HEK293 (cell line): ENCODE measurements around the gene ANO2.

Experiments used
- CTCF ChIA-PET: fragments of 350-600 bp; formaldehyde crosslinking; extraction: SDS; loops from one replicate; lab custom pipeline; 2021; ENCODE audit warnings: antibody characterized with exemption; lab: Yijun Ruan, JAX
- POLR2A ChIA-PET: fragments of 300-600 bp; formaldehyde crosslinking; extraction: SDS; loops from one replicate; lab custom pipeline; 2020; ENCODE audit warnings: antibody characterized with exemption, inconsistent platforms; lab: Yijun Ruan, JAX
- H3K27ac ChIP-seq: fragments of 200-500 bp; sonication (Bioruptor generic); 2 replicates; pipeline ENCODE4 v1.5.1; 2014; ENCODE audit warnings: low read depth, low read length, control low read depth, inconsistent platforms; ENCODE audit errors: extremely low read depth
- H3K36me3 ChIP-seq, 2 experiments: fragments of 200-500 bp in 1 of 2; sonication (Bioruptor generic) in 1 of 2; 1 replicate in 1 of 2; 2 replicates in 1 of 2; pipeline ENCODE4 v1.5.1; 2014 to 2017; ENCODE audit warnings: inconsistent platforms in 2 of 2, low read length in 2 of 2; ENCODE audit not compliant: control insufficient read depth in 2 of 2, insufficient read depth in 1 of 2
- H3K4me1 ChIP-seq: fragments of 200-500 bp; sonication (Bioruptor generic); 2 replicates; pipeline ENCODE4 v1.5.1; 2014; ENCODE audit warnings: mild to moderate bottlenecking, low read length, inconsistent platforms; ENCODE audit not compliant: control insufficient read depth, insufficient read depth
- H3K4me3 ChIP-seq: 2 replicates; pipeline ENCODE4 v1.5.1; 2011; ENCODE audit warnings: low read depth, mild to moderate bottlenecking, control low read depth, low read length, moderate library complexity
- H3K9me3 ChIP-seq: fragments of 200-500 bp; sonication (Bioruptor generic); 2 replicates; pipeline ENCODE4 v1.5.1; 2014; ENCODE audit warnings: low read depth, low read length, inconsistent platforms; ENCODE audit not compliant: control insufficient read depth, insufficient read depth
- AEBP2 ChIP-seq: fragments of 450-650 bp; formaldehyde crosslinking; IDR thresholded peaks from 2 replicates; pipeline ENCODE4 v1.5.1; 2016; ENCODE audit warnings: missing biosample characterization, missing genetic modification characterization, borderline replicate concordance
- BCL11B ChIP-seq: fragments of 450-650 bp; formaldehyde crosslinking; IDR thresholded peaks from 2 replicates; pipeline ENCODE4 v1.5.1; 2016; ENCODE audit warnings: low read depth, missing biosample characterization, missing genetic modification characterization
- GLIS2 ChIP-seq: fragments of 450-650 bp; formaldehyde crosslinking; IDR thresholded peaks from 2 replicates; pipeline ENCODE4 v1.5.1; 2016; ENCODE audit warnings: missing biosample characterization, missing genetic modification characterization
- KLF9 ChIP-seq: fragments of 450-650 bp; formaldehyde crosslinking; IDR thresholded peaks from 2 replicates; pipeline ENCODE4 v1.5.1; 2016; ENCODE audit warnings: missing biosample characterization, missing genetic modification characterization, low read depth
- MEIS1 ChIP-seq: sonication (generic); formaldehyde crosslinking; IDR thresholded peaks from 2 replicates; pipeline ENCODE4 v1.8.1; 2022; ENCODE audit warnings: missing genetic modification reagents, mild to moderate bottlenecking, borderline replicate concordance
- SCRT2 ChIP-seq: fragments of 450-650 bp; formaldehyde crosslinking; IDR thresholded peaks from 2 replicates; pipeline ENCODE4 v1.5.1; 2016; ENCODE audit warnings: missing biosample characterization, missing genetic modification characterization
- SETDB1 ChIP-seq: IDR thresholded peaks from one replicate; pipeline ENCODE4 v1.6.1; 2017; ENCODE audit warnings: mild to moderate bottlenecking, low read length, moderate library complexity, mixed read lengths; ENCODE audit not compliant: insufficient read length
- SP3 ChIP-seq: fragments of 450-650 bp; formaldehyde crosslinking; IDR thresholded peaks from 2 replicates; pipeline ENCODE4 v1.5.1; 2016; ENCODE audit warnings: missing biosample characterization, missing genetic modification characterization
- WT1 ChIP-seq: fragments of 450-650 bp; formaldehyde crosslinking; IDR thresholded peaks from 2 replicates; pipeline ENCODE4 v1.5.1; 2016; ENCODE audit warnings: missing biosample characterization, missing genetic modification characterization
- ZBTB21 ChIP-seq: fragments of 450-650 bp; formaldehyde crosslinking; IDR thresholded peaks from 2 replicates; pipeline ENCODE4 v1.5.1; 2017; ENCODE audit warnings: missing biosample characterization, missing genetic modification characterization
- ZBTB7A ChIP-seq: fragments of 450-650 bp; formaldehyde crosslinking; IDR thresholded peaks from 2 replicates; pipeline ENCODE4 v1.5.1; 2016; ENCODE audit warnings: low read depth, missing biosample characterization, missing genetic modification characterization
- ZNF112 ChIP-seq: fragments of 450-650 bp; formaldehyde crosslinking; IDR thresholded peaks from 2 replicates; pipeline ENCODE4 v1.5.0; 2017; ENCODE audit warnings: missing biosample characterization, missing genetic modification characterization
- ZNF138 ChIP-seq: fragments of 450-650 bp; formaldehyde crosslinking; IDR thresholded peaks from 2 replicates; pipeline ENCODE4 v1.5.1; 2016; ENCODE audit warnings: missing biosample characterization, missing genetic modification characterization, borderline replicate concordance
- ZNF16 ChIP-seq: fragments of 450-650 bp; formaldehyde crosslinking; IDR thresholded peaks from 2 replicates; pipeline ENCODE4 v1.5.1; 2016; ENCODE audit warnings: low read depth, missing biosample characterization, missing genetic modification characterization
- ZNF174 ChIP-seq: fragments of 450-650 bp; formaldehyde crosslinking; IDR thresholded peaks from 2 replicates; pipeline ENCODE4 v1.5.0; 2017; ENCODE audit warnings: missing biosample characterization, mild to moderate bottlenecking, missing genetic modification characterization
- ZNF280D ChIP-seq: fragments of 450-650 bp; formaldehyde crosslinking; IDR thresholded peaks from 2 replicates; pipeline ENCODE4 v1.5.1; 2016; ENCODE audit warnings: missing biosample characterization, missing genetic modification characterization
- ZNF514 ChIP-seq: fragments of 450-650 bp; formaldehyde crosslinking; IDR thresholded peaks from 2 replicates; pipeline ENCODE4 v1.5.1; 2016; ENCODE audit warnings: missing biosample characterization, missing genetic modification characterization
- ZNF544 ChIP-seq: fragments of 450-650 bp; formaldehyde crosslinking; IDR thresholded peaks from 2 replicates; pipeline ENCODE4 v1.5.0; 2017; ENCODE audit warnings: missing biosample characterization, missing genetic modification characterization
- ZNF610 ChIP-seq: fragments of 450-650 bp; formaldehyde crosslinking; IDR thresholded peaks from 2 replicates; pipeline ENCODE4 v1.5.1; 2016; ENCODE audit warnings: missing biosample characterization, missing genetic modification characterization, borderline replicate concordance
- ZNF623 ChIP-seq: fragments of 450-650 bp; formaldehyde crosslinking; IDR thresholded peaks from 2 replicates; pipeline ENCODE4 v1.5.1; 2016; ENCODE audit warnings: missing biosample characterization, missing genetic modification characterization
- ZNF639 ChIP-seq: fragments of 450-650 bp; formaldehyde crosslinking; IDR thresholded peaks from 2 replicates; pipeline ENCODE4 v1.5.1; 2016; ENCODE audit warnings: missing biosample characterization, missing genetic modification characterization
- ZNF670 ChIP-seq: fragments of 450-650 bp; formaldehyde crosslinking; IDR thresholded peaks from 2 replicates; pipeline ENCODE4 v1.5.1; 2016; ENCODE audit warnings: missing biosample characterization, missing genetic modification characterization, low read depth
- ZNF707 ChIP-seq: fragments of 450-650 bp; formaldehyde crosslinking; IDR thresholded peaks from 2 replicates; pipeline ENCODE4 v1.5.1; 2016; ENCODE audit warnings: missing biosample characterization, missing genetic modification characterization
- ZNF76 ChIP-seq: fragments of 450-650 bp; formaldehyde crosslinking; IDR thresholded peaks from 2 replicates; pipeline ENCODE4; 2016; ENCODE audit warnings: low read depth, missing biosample characterization, missing genetic modification characterization, borderline replicate concordance
- ZNF768 ChIP-seq: fragments of 450-650 bp; formaldehyde crosslinking; IDR thresholded peaks from 2 replicates; pipeline ENCODE4 v1.5.1; 2018; ENCODE audit warnings: missing biosample characterization, mild to moderate bottlenecking, missing genetic modification characterization
- ZSCAN5A ChIP-seq: fragments of 450-650 bp; formaldehyde crosslinking; IDR thresholded peaks from 2 replicates; pipeline ENCODE4 v1.5.1; 2016; ENCODE audit warnings: missing biosample characterization, missing genetic modification characterization

The ANO2 gene

GRCh38 chr12:5706247-5706646, 238.8 kb downstream of the ANO2 start:
- CTCF ChIA-PET, result no interaction called here
- TF ChIP-seq ZNF623 (tag by site-specific recombination) (peak; percentile 76), MEIS1 (CRISPR knock-in tag) (no peak)
- TF ChIP-seq, all 188 proteins: peak for 1
- no peak overlapping the region for H3K4me3 ChIP-seq
- POLR2A ChIA-PET, result no interaction called here
- no peaks in the 10 kb centered on the region for H3K36me3 ChIP-seq
- no peaks in the 10 kb centered on the region for H3K4me1 ChIP-seq
- H3K27ac ChIP-seq, result no peak overlapping the region
- H3K9me3 ChIP-seq, result no peaks in the 10 kb centered on the region

GRCh38 chr12:5705791-5706190, 239.3 kb downstream of the ANO2 start:
- no peaks in the 10 kb centered on the region for H3K9me3 ChIP-seq
- H3K27ac ChIP-seq, result no peak overlapping the region
- CTCF ChIA-PET, result no interaction called here
- no peaks in the 10 kb centered on the region for H3K4me1 ChIP-seq
- no peak overlapping the region for H3K4me3 ChIP-seq
- H3K36me3 ChIP-seq, result no peaks in the 10 kb centered on the region
- TF ChIP-seq ZNF16 (tag by site-specific recombination) (no peak), ZNF174 (tag by site-specific recombination) (no peak), ZBTB7A (tag by site-specific recombination) (no peak), ZNF280D (tag by site-specific recombination) (no peak), KLF9 (no peak), ZNF76 (tag by site-specific recombination) (no peak), ZNF707 (tag by site-specific recombination) (no peak), ZNF514 (tag by site-specific recombination) (no peak), ZNF610 (tag by site-specific recombination) (no peak), ZNF544 (tag by site-specific recombination) (no peak), WT1 (no peak), ZNF670 (no peak), SCRT2 (tag by site-specific recombination) (no peak), SP3 (no peak), ZNF623 (tag by site-specific recombination) (no peak), AEBP2 (no peak)
- POLR2A ChIA-PET, result no interaction called here

- Histone ChIP-seq H3K9me3 (no peaks in the 10 kb centered on the region), H3K4me3 (no peak overlapping the region), H3K27ac (no peak overlapping the region), H3K36me3 (no peaks in the 10 kb centered on the region), H3K4me1 (no peaks in the 10 kb centered on the region)
- ChIA-PET CTCF (no interaction called here), POLR2A (no interaction called here)
- TF ChIP-seq ZNF639 (no peak), ZNF112 (no peak), ZNF768 (tag by site-specific recombination) (no peak), ZNF138 (tag by site-specific recombination) (no peak), ZSCAN5A (no peak), ZBTB21 (tag by site-specific recombination) (no peak), SETDB1 (no peak), GLIS2 (tag by site-specific recombination) (no peak), BCL11B (tag by site-specific recombination) (no peak)
Observed at GRCh38 chr12:5694759-5695409, 250.2 kb downstream of the ANO2 start.
